Mesenchymal stem cell (in vitro differentiated cells and primary cell): ENCODE measurements around the gene RBM18.

Experiments used
- DNase-seq: peaks from one replicate; pipeline ENCODE4 v3.0.0-alpha.2; 2013
- H2AFZ ChIP-seq: one replicate; pipeline ENCODE4 v1.6.1; 2013; ENCODE audit warnings: low read depth, mild to moderate bottlenecking, control low read depth, inconsistent platforms, low read length, moderate library complexity
- H2AK5ac ChIP-seq: 2 replicates; pipeline ENCODE4 v1.6.1; 2013; ENCODE audit warnings: low read length, moderate library complexity, mild to moderate bottlenecking, inconsistent platforms; ENCODE audit not compliant: severe bottlenecking
- H2BK120ac ChIP-seq: one replicate; pipeline ENCODE4 v1.6.1; 2013; ENCODE audit warnings: low read depth, mild to moderate bottlenecking, inconsistent platforms, low read length, moderate library complexity
- H2BK12ac ChIP-seq, 2 experiments: one replicate each; pipeline ENCODE4 v1.6.1; 2013; ENCODE audit warnings: inconsistent platforms in 2 of 2, low read length in 2 of 2, mild to moderate bottlenecking in 2 of 2, moderate library complexity in 2 of 2, control low read depth in 1 of 2
- H2BK15ac ChIP-seq: one replicate; pipeline ENCODE4 v1.6.1; 2013; ENCODE audit warnings: mild to moderate bottlenecking, low read depth, inconsistent platforms; ENCODE audit not compliant: poor library complexity, severe bottlenecking
- H2BK5ac ChIP-seq: 2 replicates; pipeline ENCODE4 v1.6.1; 2013; ENCODE audit warnings: low read depth, mild to moderate bottlenecking, low read length, control low read depth, inconsistent platforms; ENCODE audit not compliant: poor library complexity, severe bottlenecking
- H3K14ac ChIP-seq, 2 experiments: one replicate each; pipeline ENCODE4 v1.6.1; 2013; ENCODE audit warnings: inconsistent platforms in 2 of 2, low read length in 2 of 2, control low read depth in 1 of 2, mild to moderate bottlenecking in 1 of 2, moderate library complexity in 1 of 2
- H3K18ac ChIP-seq, 2 experiments: one replicate each; pipeline ENCODE4 v1.6.1; 2013; ENCODE audit warnings: inconsistent platforms in 2 of 2, low read length in 2 of 2, control low read depth in 1 of 2, low read depth in 1 of 2, mild to moderate bottlenecking in 1 of 2
- H3K23ac ChIP-seq, 2 experiments: one replicate each; pipeline ENCODE4 v1.6.1; 2013; ENCODE audit warnings: inconsistent platforms in 2 of 2, low read length in 2 of 2, mild to moderate bottlenecking in 2 of 2, moderate library complexity in 2 of 2, control low read depth in 1 of 2
- H3K27ac ChIP-seq: 2 replicates; pipeline ENCODE4 v1.5.1; 2013; ENCODE audit warnings: mild to moderate bottlenecking, moderate library complexity, low read length, control low read depth, inconsistent platforms; ENCODE audit not compliant: poor library complexity, severe bottlenecking
- H3K27me3 ChIP-seq, 2 experiments: 2 replicates each; pipeline versions ENCODE4 v1.6.1 to v1.7.0; 2013; ENCODE audit warnings: low read length in 2 of 2, mild to moderate bottlenecking in 2 of 2, moderate library complexity in 2 of 2, control low read depth in 1 of 2, inconsistent platforms in 1 of 2; ENCODE audit not compliant: control insufficient read depth in 1 of 2, insufficient read depth in 1 of 2
- H3K36me3 ChIP-seq, 2 experiments: 2 replicates each; pipeline versions ENCODE4 v1.6.1 to v1.7.0; 2013; ENCODE audit warnings: low read length in 2 of 2, control low read depth in 1 of 2, inconsistent platforms in 1 of 2, low read depth in 1 of 2, mild to moderate bottlenecking in 1 of 2; ENCODE audit not compliant: insufficient read depth in 2 of 2, control insufficient read depth in 1 of 2
- H3K4ac ChIP-seq, 2 experiments: one replicate each; pipeline ENCODE4 v1.6.1; 2013; ENCODE audit warnings: inconsistent platforms in 2 of 2, low read length in 2 of 2, mild to moderate bottlenecking in 2 of 2, moderate library complexity in 2 of 2, control low read depth in 1 of 2, low read depth in 1 of 2
- H3K4me1 ChIP-seq: 2 replicates; pipeline ENCODE4 v1.6.1; 2013; ENCODE audit warnings: low read depth, low read length, control low read depth; ENCODE audit not compliant: control insufficient read depth, insufficient read depth
- H3K4me2 ChIP-seq: 2 replicates; pipeline ENCODE4 v1.6.1; 2013; ENCODE audit warnings: low read length, mild to moderate bottlenecking, inconsistent platforms; ENCODE audit not compliant: poor library complexity, severe bottlenecking
- H3K4me3 ChIP-seq, 2 experiments: 2 replicates each; pipeline versions ENCODE4 v1.5.1 to v1.7.0; 2013; ENCODE audit warnings: low read length in 2 of 2, mild to moderate bottlenecking in 2 of 2, control low read depth in 1 of 2, low read depth in 1 of 2; ENCODE audit not compliant: insufficient read depth in 1 of 2
- H3K79me1 ChIP-seq: replicated peaks from 2 replicates; pipeline ENCODE4 v1.6.1; 2013; ENCODE audit warnings: mild to moderate bottlenecking, control low read depth, low read length, inconsistent platforms; ENCODE audit not compliant: poor library complexity, severe bottlenecking
- H3K9ac ChIP-seq: 2 replicates; pipeline ENCODE4 v1.7.0; 2013; ENCODE audit warnings: mild to moderate bottlenecking, low read length, moderate library complexity
- H3K9me3 ChIP-seq: 2 replicates; pipeline ENCODE4 v1.7.0; 2013; ENCODE audit warnings: mild to moderate bottlenecking, low read length; ENCODE audit not compliant: control insufficient read depth
- H4K8ac ChIP-seq: one replicate; pipeline ENCODE4 v1.6.1; 2013; ENCODE audit warnings: inconsistent platforms, mild to moderate bottlenecking, low read length, moderate library complexity
- H4K91ac ChIP-seq: one replicate; pipeline ENCODE4 v1.6.1; 2013; ENCODE audit warnings: mild to moderate bottlenecking, low read length, inconsistent platforms
- WGBS: methylation state at CpG from one replicate; pipeline ENCODE4 v1.1.7; 2013; ENCODE audit warnings: mixed read lengths; 5-methylcytosine and 5-hydroxymethylcytosine counted together

The RBM18 gene

GRCh38 chr9:122216798-122217418 is 47.7 kb downstream of the RBM18 start:
- no peak overlapping the region for H2BK120ac ChIP-seq
- no peak overlapping the region for H2BK12ac ChIP-seq
- no peak overlapping the region for H3K9ac ChIP-seq
- H3K4me1 ChIP-seq, result peaks cover 31% of the 10 kb centered on the region
- no peak overlapping the region for H2BK15ac ChIP-seq
- no peak overlapping the region for H3K27ac ChIP-seq
- H2BK5ac ChIP-seq, result no peak overlapping the region
- H3K9me3 ChIP-seq, result no peaks in the 10 kb centered on the region
- no peaks in the 10 kb centered on the region for H3K79me1 ChIP-seq
- 31% methylated on average over 28 of the region's 35 CpGs for WGBS
- H2AK5ac ChIP-seq, result no peak overlapping the region
- H3K14ac ChIP-seq, result no peak overlapping the region
- no peak overlapping the region for H4K8ac ChIP-seq
- peaks cover 94 to 98% of the 10 kb centered on the region in 2 experiments for H3K27me3 ChIP-seq
- H3K4me3 ChIP-seq, result no peak overlapping the region
- H3K4me2 ChIP-seq, result no peak overlapping the region
- no peak overlapping the region for H3K18ac ChIP-seq
- no peak overlapping the region for H4K91ac ChIP-seq
- H2AFZ ChIP-seq, result no peak overlapping the region
- DNase-seq, result no peak
- H3K36me3 ChIP-seq, result no peaks in the 10 kb centered on the region
- H3K4ac ChIP-seq, result no peak overlapping the region
- peak overlapping the region in 1 of 2 experiments; percentile 23 for H3K23ac ChIP-seq

- H3K4me3 ChIP-seq, result no peak overlapping the region
- no peak overlapping the region for H4K8ac ChIP-seq
- no peak overlapping the region for H3K23ac ChIP-seq
- WGBS, result 40% methylated on average over 4 of the region's 4 CpGs
- H4K91ac ChIP-seq, result no peak overlapping the region
- H3K4me2 ChIP-seq, result no peak overlapping the region
- H3K27ac ChIP-seq, result no peak overlapping the region
- H2BK12ac ChIP-seq, result no peak overlapping the region
- H3K27me3 ChIP-seq, result peaks cover 94 to 98% of the 10 kb centered on the region in 2 experiments
- no peak overlapping the region for H3K9ac ChIP-seq
- H2AK5ac ChIP-seq, result no peak overlapping the region
- H3K79me1 ChIP-seq, result no peaks in the 10 kb centered on the region
- H3K18ac ChIP-seq, result no peak overlapping the region
- H3K9me3 ChIP-seq, result no peaks in the 10 kb centered on the region
- DNase-seq, result no peak
- H2BK15ac ChIP-seq, result no peak overlapping the region
- H2BK5ac ChIP-seq, result no peak overlapping the region
- no peak overlapping the region for H3K4ac ChIP-seq
- H2BK120ac ChIP-seq, result no peak overlapping the region
- no peak overlapping the region for H2AFZ ChIP-seq
- no peak overlapping the region for H3K14ac ChIP-seq
- H3K36me3 ChIP-seq, result no peaks in the 10 kb centered on the region
- peaks cover 31% of the 10 kb centered on the region for H3K4me1 ChIP-seq
Observed at GRCh38 chr9:122216138-122216797, 48.4 kb downstream of the RBM18 start.

GRCh38 chr9:122215663-122216062 is 49.0 kb downstream of the RBM18 start:
- no peak overlapping the region for H4K91ac ChIP-seq
- no peak overlapping the region for H4K8ac ChIP-seq
- H2BK12ac ChIP-seq, result no peak overlapping the region
- H3K4me1 ChIP-seq, result peaks cover 30% of the 10 kb centered on the region
- no peak for DNase-seq
- no peak overlapping the region for H3K18ac ChIP-seq
- H3K4ac ChIP-seq, result no peak overlapping the region
- no peak overlapping the region for H2AFZ ChIP-seq
- H2BK5ac ChIP-seq, result no peak overlapping the region
- WGBS, result 98% methylated on average over 1 of the region's 1 CpG
- no peaks in the 10 kb centered on the region for H3K36me3 ChIP-seq
- H3K9me3 ChIP-seq, result no peaks in the 10 kb centered on the region
- H3K4me3 ChIP-seq, result no peak overlapping the region
- H3K14ac ChIP-seq, result no peak overlapping the region
- H3K23ac ChIP-seq, result no peak overlapping the region
- no peak overlapping the region for H2AK5ac ChIP-seq
- no peak overlapping the region for H3K9ac ChIP-seq
- peaks cover 94 to 98% of the 10 kb centered on the region in 2 experiments for H3K27me3 ChIP-seq
- no peak overlapping the region for H3K4me2 ChIP-seq
- H3K27ac ChIP-seq, result no peak overlapping the region
- H2BK120ac ChIP-seq, result no peak overlapping the region
- no peaks in the 10 kb centered on the region for H3K79me1 ChIP-seq
- no peak overlapping the region for H2BK15ac ChIP-seq

GRCh38 chr9:122214507-122214906 is 50.1 kb downstream of the RBM18 start:
- H3K36me3 ChIP-seq, result no peaks in the 10 kb centered on the region
- H2AFZ ChIP-seq, result no peak overlapping the region
- no peak overlapping the region for H3K4me2 ChIP-seq
- H2AK5ac ChIP-seq, result no peak overlapping the region
- no peak overlapping the region for H4K91ac ChIP-seq
- no peaks in the 10 kb centered on the region for H3K79me1 ChIP-seq
- peaks cover 19% of the 10 kb centered on the region for H3K4me1 ChIP-seq
- no peak overlapping the region for H3K4me3 ChIP-seq
- no peak overlapping the region for H3K14ac ChIP-seq
- no peak overlapping the region for H3K9ac ChIP-seq
- H3K27ac ChIP-seq, result no peak overlapping the region
- WGBS, result 30% methylated on average over 9 of the region's 9 CpGs
- H2BK120ac ChIP-seq, result no peak overlapping the region
- H4K8ac ChIP-seq, result no peak overlapping the region
- no peak overlapping the region for H2BK12ac ChIP-seq
- DNase-seq, result no peak
- no peaks in the 10 kb centered on the region for H3K9me3 ChIP-seq
- peaks cover 91 to 92% of the 10 kb centered on the region in 2 experiments for H3K27me3 ChIP-seq
- H3K4ac ChIP-seq, result no peak overlapping the region
- H3K23ac ChIP-seq, result no peak overlapping the region
- H2BK5ac ChIP-seq, result no peak overlapping the region
- no peak overlapping the region for H2BK15ac ChIP-seq
- no peak overlapping the region for H3K18ac ChIP-seq
